HG02852 (cell line): ENCODE results near the gene AKNAD1.
"Not testable (repeated sequence)": the region's sequence is repeated elsewhere in the genome, so short reads cannot be mapped to it uniquely, and the experiment has no call there.

Experiments
- ATAC-seq: cut with Tn5 transposase; IDR thresholded peaks from one replicate; pipeline ENCODE4 v1.9.1; 2021; ENCODE audit warnings: mild to moderate bottlenecking, moderate library complexity; ENCODE audit not compliant: unreplicated experiment

The AKNAD1 gene, protein sequence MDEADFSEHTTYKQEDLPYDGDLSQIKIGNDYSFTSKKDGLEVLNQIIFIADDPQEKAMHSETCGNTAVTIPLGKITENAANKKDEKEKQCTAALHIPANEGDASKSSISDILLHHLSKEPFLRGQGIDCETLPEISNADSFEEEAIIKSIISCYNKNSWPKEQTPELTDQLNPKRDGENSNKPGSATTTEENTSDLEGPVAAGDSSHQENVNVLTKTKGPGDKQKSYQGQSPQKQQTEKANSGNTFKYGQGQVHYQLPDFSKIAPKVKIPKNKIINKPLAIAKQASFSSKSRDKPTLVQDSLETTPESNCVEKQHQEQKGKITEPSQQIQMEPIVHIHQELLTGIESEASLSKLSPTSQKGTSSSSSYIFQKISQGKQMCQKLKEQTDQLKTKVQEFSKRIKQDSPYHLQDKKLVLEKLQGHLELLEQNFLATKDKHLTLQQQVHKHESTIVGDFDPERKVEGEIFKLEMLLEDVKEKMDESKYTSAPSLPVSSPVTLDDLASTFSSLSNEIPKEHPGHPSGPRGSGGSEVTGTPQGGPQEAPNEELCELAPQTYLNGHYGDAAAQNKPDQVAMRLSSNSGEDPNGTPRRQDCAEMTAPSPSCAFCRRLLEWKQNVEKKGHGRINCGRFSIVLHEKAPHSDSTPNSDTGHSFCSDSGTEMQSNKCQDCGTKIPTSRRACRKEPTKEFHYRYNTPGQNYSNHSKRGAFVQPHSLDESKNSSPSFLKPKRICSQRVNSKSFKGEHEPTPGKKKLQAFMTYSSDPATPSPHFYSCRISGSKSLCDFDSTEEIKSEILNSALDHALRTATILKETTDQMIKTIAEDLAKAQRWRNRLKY

GRCh38 chr1:108856994-108857393, at the start of gene AKNAD1:
TSS of gene AKNAD1 (minus strand) at chr1:108857094. CDS start at chr1:108852664, 4,430 bp downstream.
- ATAC-seq, result no peak

- ATAC-seq, result no peak
Observed at GRCh38 chr1:108901106-108901505, 44.2 kb upstream of the AKNAD1 start.

DNA sequence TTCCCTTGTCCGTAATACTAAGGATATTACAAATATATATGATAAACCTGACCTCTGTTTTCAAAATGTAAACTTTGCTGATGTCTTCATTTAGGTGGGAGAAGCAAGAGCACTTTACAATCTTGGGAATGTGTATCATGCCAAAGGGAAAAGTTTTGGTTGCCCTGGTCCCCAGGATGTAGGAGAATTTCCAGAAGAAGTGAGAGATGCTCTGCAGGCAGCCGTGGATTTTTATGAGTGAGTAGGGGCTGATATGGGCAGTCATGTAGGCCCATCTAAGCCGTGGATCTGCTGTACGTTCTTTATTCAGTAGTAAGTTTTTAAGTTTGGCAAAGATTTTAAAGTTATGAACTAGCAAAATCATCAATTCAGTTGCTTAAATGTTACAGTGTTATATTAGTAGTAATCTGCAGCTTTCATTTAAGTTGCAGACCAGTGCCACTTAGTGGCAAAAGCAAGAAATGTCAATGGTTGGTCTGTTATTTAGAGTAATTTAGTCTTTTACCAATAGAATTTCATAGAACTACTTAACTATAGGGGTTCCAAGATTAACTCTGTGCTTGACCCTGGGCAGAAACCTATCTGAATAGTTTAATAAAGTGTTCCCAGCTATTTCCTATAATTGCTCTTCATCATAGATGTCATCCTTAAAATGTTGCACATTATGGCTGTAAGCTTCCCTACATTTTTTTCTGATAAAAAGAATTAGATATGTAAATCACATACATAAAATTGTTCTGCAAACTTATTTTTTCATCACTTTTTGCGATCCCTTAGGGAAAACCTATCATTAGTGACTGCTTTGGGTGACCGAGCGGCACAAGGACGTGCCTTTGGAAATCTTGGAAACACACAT, 41.2 kb upstream of the AKNAD1 start:
- peak; percentile 66 for ATAC-seq

DNA sequence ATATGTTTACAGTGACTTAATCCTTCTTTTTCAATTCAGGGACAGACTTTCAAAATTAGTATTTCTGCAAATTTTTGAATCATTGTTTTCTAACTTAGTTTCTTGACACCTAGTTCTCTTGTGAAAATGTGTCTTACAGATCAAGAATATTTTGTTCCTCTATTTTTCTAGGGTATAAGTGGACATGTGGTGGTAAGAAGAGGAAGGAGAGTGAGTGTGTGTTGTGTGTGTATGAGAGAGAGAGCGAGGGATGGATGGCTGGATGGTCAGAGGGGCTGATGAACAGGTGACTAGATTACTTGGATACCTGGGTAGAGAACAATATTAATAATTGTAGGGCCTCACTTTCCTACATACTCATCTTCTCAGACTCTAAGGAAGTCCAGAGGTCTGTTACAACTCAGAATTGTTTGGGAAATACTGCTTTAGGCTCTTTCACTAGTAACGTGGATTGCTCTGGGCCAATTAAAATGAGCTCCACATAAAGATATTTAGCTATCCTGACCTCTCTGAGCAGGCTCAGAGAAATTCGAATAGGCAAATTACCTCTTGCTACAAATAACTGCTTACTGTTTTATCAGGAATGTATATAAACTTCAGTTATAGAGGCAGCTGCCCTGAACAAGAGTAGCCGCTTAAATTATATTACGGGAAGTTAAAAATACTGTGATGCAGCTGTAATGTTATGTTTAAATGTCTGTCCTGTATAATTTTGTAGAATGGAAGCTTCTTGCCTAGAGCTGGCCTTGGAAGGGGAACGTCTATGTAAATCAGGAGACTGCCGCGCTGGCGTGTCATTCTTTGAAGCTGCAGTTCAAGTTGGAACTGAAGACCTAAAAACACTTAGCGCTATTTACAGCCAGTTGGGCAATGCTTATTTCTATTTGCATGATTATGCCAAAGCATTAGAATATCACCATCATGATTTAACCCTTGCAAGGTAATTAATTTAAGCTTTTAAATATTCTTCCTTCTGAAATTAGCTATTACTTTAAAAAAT, 39.6 kb upstream of the AKNAD1 start:
- ATAC-seq, result no peak

DNA sequence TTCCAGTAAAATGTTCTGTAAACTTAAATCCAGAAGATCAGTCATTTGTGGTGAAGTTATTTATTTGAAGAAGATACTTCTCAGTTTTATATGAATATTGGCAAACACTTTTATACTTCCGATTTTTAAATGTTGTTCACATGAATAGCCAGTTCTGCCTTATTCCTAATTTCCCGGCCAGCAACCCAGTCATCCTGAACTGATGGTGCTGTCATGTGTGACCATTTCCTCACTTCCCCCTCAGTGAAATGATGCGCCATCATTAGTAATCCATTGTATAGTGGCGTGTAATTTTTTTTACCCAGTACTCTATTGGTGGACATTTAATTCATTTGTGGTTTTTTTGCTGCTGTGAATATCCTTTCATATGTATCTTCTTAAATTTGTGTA, 36.2 kb upstream of the AKNAD1 start:
- ATAC-seq, result no peak

DNA sequence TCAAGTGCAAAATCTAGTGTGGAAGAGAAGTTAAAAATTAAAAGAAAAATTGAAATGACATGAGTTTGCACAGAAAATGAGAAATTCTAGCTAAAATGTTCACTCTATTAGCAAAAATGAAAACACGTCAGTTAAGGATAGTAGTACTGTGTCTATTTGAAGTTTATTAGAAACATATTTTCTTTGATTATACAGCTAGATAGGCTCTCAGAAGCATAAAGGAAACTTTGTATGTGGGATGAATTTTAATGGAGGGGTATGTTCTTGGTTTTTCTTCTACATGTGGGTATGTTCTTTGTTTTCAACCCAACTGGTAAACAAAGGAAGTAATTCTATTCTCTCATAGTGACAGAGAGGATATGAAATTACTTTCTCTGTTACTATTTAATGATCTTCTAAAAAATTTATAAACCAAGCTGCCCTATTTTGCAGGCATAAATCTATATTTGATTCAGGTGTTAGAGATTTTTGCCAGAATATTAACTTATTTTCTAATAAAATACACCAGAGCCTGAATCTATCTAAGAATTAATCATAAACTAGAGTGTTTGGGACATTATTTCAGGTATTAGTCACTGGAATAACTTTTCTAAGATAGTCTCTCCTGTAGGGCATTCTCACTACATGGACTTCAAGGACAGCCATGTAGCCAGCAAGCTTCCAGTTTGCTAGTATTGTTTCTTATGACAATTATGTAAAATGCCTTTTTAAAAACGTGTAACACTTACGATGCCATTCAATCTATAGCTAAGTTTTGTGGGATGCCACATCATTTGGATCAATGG, 35.7 kb upstream of the AKNAD1 start:
- ATAC-seq, result no peak

DNA sequence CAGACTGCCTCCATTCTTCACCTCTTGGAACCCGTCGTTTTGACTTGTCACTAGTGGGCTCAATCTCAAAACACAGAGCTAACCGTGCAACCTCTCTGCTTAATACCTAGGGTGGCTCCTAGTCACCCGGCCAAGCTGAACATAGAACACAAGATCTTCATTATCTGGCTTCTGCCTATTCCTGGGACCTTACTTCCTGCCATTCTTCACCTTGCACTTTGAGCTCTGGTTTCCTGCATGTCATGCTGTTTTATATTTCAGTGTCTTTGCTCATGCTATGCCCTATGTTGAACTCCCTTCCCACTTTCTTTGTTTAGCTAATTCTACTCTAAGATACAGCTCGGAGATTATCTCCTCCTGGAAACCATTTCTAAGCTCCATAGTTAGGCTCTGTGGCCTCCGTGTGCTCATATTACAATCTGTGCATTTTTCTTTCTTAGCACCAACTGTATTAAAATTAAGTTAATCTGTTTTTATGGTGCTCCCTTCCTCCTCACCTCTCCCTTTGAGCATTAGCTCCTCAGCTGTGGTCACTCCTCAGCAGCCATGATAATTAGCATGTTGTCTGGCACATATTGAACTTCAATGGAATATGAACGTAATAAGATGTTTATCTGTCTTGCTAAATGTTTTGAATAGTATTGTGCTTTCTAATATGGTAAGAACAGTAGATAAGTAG, 33.0 kb upstream of the AKNAD1 start:
- ATAC-seq, result no peak

DNA sequence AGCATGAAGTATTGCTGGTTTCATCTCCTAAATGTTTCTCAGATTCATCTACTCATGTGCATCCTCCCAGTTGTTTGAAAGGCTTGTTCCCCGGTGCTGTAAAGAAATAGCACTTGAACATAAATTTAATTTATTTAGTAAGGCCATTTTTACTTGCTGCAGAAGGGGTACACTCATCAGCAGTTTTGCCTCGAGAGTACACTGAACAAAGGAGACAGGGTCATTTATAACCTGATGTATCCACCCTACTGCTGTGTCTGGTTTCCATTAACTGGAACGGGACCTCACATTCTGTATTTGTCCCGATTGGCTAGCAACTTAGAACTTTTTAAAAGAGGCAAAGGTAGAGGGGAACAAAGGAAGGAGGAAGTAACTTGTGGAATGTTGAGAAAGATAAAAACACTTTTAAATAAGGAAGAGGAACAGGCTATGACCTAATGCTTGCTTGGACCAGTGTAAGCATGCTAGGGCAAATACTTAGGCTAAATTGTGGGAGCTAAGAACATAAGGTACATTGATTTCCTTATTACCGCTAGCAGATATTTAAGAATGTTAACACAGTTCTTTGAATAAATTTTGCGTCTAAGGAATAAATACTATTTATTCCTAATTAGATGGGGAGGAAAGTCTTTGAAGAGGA, 32.2 kb upstream of the AKNAD1 start:
- ATAC-seq, result not testable (repeated sequence)

GRCh38 chr1:108886292-108886691, 29.4 kb upstream of the AKNAD1 start:
- no peak for ATAC-seq

GRCh38 chr1:108884968-108885367, 28.1 kb upstream of the AKNAD1 start:
- no peak for ATAC-seq

GRCh38 chr1:108882837-108883236, 25.9 kb upstream of the AKNAD1 start:
- ATAC-seq, result no peak

DNA sequence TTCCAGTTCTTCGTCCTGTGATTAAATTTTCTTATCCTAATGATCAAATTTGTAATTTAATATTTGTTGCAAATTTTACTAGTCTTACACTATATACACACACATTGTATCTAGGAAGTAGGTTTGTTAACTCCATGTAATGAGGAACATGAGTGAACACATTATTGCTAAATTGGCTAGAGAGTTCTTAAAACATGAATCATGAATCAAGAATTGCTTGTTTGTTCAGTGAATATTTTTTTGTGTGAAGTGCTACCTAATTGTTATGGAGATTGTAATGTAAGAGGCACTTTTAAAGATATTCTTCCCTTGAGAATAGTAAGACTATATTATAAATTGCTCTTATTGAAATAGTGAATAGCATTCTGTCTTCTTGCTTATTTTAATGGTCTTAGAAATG, 24.5 kb upstream of the AKNAD1 start:
- no peak for ATAC-seq

DNA sequence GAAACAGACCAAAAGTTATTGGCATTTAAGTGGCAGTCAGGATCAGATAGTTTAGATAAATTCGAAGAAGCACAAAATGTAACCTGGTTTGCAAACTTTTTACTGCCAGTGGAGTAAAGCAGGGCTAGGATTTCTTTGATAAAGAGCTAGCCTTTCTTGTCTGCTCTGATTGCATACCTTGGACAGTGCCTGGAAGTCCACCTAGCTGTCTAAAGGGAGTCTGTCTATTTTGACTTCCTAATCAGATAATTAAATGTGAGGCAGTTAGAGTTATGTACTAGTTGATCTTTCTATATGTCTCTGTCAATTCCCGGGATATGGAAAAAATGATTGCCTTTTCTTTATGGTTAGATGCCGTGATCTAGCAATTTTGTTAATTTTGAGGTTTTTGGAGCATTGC, 24.0 kb upstream of the AKNAD1 start:
- no peak for ATAC-seq

GRCh38 chr1:108878678-108879077, 21.8 kb upstream of the AKNAD1 start:
- no peak for ATAC-seq

DNA sequence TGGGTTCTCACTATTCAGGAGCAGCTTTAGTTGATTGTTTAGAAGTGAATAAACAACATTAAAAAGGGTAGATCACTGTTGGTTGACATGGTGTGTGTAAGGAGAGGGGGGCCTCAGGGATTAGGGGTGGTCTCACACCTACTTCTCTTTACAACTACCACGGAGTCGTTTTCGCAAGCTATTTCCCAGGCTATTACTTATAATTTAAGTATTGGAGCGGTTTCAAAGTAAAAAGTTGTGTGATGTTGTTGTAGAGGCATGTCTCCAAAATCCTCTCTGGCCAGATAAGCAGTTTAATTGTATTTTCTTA, 21.2 kb upstream of the AKNAD1 start:
- ATAC-seq, result no peak

DNA sequence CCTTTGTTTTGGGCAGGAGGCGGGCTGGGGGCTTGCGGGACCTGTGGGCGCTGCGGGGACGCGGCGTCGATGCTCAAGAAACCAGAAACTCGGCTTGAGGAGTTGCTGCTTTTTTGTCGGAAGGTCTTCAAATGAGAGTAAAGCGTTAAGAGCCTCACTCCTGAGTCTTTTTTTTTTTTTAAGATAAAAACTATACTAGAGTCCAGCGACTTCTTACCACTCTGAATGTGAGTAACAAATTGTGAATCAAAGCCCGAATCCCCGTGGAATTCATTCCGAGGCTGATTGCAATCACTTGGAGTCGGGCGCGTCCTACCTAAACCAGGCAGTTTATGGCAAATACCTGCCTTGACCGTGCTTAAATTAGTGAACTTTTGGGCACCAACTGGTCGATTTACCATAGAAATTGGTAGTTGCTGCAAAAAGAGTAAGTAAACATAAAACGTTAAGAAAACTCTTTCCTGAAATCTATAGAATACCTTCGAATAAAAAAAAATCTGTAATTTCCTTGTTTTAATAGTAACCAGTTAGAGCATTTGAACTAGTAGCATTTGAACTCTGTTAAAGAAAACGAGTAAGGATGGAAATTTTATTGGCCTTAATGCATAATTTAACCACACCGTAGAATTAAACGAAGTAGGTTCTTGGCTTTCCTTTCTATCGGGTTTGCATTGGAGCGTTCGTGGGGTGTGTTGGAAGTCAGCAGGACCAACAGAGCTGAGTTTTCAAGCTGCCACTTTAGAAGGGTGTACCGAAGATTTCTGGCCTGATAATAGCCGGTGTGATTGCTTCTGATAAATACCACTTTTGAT, 20.7 kb upstream of the AKNAD1 start:
- ATAC-seq, result no peak

DNA sequence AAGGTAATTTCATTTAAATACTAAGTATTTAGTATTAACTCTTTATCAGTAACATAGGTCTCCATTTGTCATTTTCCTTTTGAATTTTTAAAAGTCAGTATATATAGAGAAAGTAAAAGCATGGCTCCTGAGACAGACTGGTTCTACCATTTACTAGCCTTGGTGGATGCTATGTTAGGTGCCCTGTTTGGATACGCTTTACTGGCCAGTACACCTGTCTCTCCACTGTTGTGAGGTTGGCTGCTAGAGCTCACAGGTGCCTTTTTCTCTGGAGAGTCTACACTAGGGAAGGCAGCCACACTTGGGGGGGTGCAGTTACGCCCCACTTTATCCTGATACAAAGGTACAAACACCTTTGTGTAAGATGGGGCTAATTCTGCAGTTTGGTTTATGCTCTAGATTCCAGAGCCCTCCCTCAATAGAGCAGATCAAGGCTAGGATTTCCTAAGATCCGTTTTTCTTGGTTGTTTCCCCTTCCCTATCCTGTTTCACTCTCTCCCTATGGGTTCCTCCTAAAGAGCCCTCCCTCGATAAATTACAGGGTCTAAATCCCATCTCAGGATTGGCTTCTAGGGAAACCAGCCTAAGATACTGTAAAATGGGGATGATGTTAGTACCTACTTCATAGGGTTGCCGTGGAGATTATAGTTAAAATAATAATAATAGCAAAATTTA, 14.3 kb upstream of the AKNAD1 start:
- no peak for ATAC-seq
